Gastroesophageal sphincter (tissue), 4 donors: ENCODE results near the gene TEDC2. TPM values are rescaled to one million over a fixed set of nuclear protein-coding genes. Genes with fewer than 3 reads are reported as not detected.

ENCODE experiments used
- ATAC-seq: fragments of 150-250 bp; one replicate; pipeline ENCODE4 v1.9.1; 2016; ENCODE audit warnings: mild to moderate bottlenecking, moderate library complexity
- H3K27ac ChIP-seq, 4 donors: fragments of 200-600 bp; sonication (generic) in 3 of 4; 1 replicate in 3 of 4; 2 replicates in 1 of 4; pipeline ENCODE4 v1.5.1; 2016 to 2019
- H3K27me3 ChIP-seq: fragments of 200-600 bp; sonication (generic); one replicate; pipeline ENCODE4 v1.5.1; 2019
- H3K36me3 ChIP-seq, 2 donors: fragments of 200-600 bp; sonication (generic); one replicate each; pipeline ENCODE4 v1.5.1; 2019; ENCODE audit warnings: control low read depth in 1 of 2
- H3K4me1 ChIP-seq, 3 donors: fragments of 200-600 bp; sonication (generic); 1 replicate in 2 of 3; 2 replicates in 1 of 3; pipeline ENCODE4 v1.5.1; 2016 to 2019; ENCODE audit warnings: control low read depth in 2 of 3
- H3K4me3 ChIP-seq, 2 donors: fragments of 200-600 bp; sonication (generic); one replicate each; pipeline ENCODE4 v1.5.1; 2019; ENCODE audit warnings: mild to moderate bottlenecking in 1 of 2, moderate library complexity in 1 of 2
- H3K9me3 ChIP-seq, 3 donors: fragments of 200-600 bp; sonication (generic); one replicate each; pipeline ENCODE4 v1.5.1; 2017 to 2019; ENCODE audit warnings: control low read depth in 2 of 3
- EP300 ChIP-seq: sonication (generic); formaldehyde crosslinking; IDR thresholded peaks from one replicate; pipeline ENCODE4 v1.6.1; 2017; ENCODE audit warnings: antibody characterized with exemption, mild to moderate bottlenecking
- POLR2A ChIP-seq, 2 donors: fragments of 450-650 bp; IDR thresholded peaks; one replicate each; pipeline ENCODE4 v1.6.1; 2017; ENCODE audit warnings: antibody characterized with exemption in 2 of 2, mild to moderate bottlenecking in 2 of 2, moderate library complexity in 1 of 2
- POLR2AphosphoS5 ChIP-seq: sonication (generic); formaldehyde crosslinking; IDR thresholded peaks from one replicate; pipeline ENCODE4 v1.6.1; 2017; ENCODE audit warnings: antibody characterized with exemption
- WGBS, 2 donors: methylation state at CpG; one replicate each; pipeline ENCODE4 v1.1.5; 2018; ENCODE audit warnings: low coverage in 1 of 2; 5-methylcytosine and 5-hydroxymethylcytosine counted together
- total RNA-seq, 4 donors: library from RNA; depleted of rRNA; stranded (reverse); fragments of >200 nt; gene quantifications; one replicate each; pipeline ENCODE4 v1.1.0, GENCODE V29; 2016
- TF ChIP-seq, protein P1 (sequence below), 4 experiments: fragments of 200-600 bp in 2 of 4; fragments of 450-650 bp in 2 of 4; sonication (generic) in 1 of 4; IDR thresholded peaks; one replicate each; pipeline ENCODE4 v1.5.1; 2017 to 2019; ENCODE audit warnings: antibody characterized with exemption in 4 of 4, mild to moderate bottlenecking in 2 of 4, moderate library complexity in 2 of 4

The TEDC2 gene
- total RNA-seq, 4 donors from 2014 or later, result 1.0 to 2.5 TPM; not detected in 2

DNA sequence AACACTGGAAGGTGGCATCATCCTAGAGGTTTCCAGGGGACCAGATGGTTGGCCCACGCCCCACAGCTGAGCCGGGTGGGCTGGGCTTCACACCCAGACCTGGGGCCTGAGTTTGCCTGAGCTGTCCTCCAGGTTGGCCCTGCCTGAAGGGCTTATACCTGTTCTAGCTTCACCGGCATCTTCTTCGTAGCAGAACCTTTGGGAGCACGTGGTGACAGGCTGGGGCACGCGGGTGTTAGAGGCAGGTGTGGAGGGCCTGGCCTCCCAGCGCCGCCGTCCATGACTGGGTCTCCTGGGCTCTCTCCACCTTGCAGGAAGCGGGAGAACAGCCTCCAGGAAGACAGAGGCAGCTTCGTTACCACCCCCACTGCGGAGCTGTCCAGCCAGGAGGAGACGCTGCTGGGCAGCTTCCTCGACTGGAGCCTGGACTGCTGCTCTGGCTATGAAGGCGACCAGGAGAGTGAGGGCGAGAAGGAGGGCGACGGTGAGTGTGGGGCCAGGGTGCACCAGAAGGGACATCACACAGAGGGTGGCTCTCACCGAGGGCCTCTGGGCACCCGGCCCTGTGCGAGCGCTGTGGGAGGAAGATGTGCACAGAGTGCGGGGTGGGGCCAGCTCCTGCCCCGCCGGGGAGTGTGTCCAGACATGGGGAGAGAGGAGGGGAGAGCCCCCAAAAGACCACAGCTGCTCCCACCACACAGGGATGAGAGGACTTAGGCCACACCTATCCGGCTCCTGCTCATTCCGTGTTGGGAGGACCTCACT lies 4.6 kb upstream of the TEDC2 start:
- Histone ChIP-seq H3K27ac (no peak overlapping the region), H3K27me3 (no peaks in the 10 kb centered on the region), H3K36me3 (peaks cover 0 to 43% of the 10 kb centered on the region in 2 donors), H3K4me1 (peaks cover 0 to 14% (median 7%) of the 10 kb centered on the region in 3 donors), H3K9me3 (no peaks in the 10 kb centered on the region), H3K4me3 (no peak overlapping the region)
- WGBS, 2 donors, result 100% methylated on average over 7 of the region's 28 CpGs; no CpG with 5 or more reads in 1 of the 2 donors
- no peak for ATAC-seq
- TF ChIP-seq EP300 (no peak), POLR2A (IDR thresholded peaks at IDR 0.05) (no peak), POLR2AphosphoS5 (no peak)
- TF ChIP-seq, protein P1, sequence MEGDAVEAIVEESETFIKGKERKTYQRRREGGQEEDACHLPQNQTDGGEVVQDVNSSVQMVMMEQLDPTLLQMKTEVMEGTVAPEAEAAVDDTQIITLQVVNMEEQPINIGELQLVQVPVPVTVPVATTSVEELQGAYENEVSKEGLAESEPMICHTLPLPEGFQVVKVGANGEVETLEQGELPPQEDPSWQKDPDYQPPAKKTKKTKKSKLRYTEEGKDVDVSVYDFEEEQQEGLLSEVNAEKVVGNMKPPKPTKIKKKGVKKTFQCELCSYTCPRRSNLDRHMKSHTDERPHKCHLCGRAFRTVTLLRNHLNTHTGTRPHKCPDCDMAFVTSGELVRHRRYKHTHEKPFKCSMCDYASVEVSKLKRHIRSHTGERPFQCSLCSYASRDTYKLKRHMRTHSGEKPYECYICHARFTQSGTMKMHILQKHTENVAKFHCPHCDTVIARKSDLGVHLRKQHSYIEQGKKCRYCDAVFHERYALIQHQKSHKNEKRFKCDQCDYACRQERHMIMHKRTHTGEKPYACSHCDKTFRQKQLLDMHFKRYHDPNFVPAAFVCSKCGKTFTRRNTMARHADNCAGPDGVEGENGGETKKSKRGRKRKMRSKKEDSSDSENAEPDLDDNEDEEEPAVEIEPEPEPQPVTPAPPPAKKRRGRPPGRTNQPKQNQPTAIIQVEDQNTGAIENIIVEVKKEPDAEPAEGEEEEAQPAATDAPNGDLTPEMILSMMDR (IDR thresholded peaks at IDR 0.05), result no peak

- Histone ChIP-seq H3K27me3 (no peaks in the 10 kb centered on the region), H3K9me3 (no peaks in the 10 kb centered on the region), H3K4me3 (no peak overlapping the region), H3K36me3 (peaks cover 0 to 38% of the 10 kb centered on the region in 2 donors), H3K4me1 (peaks cover 0 to 18% (median 9%) of the 10 kb centered on the region in 3 donors), H3K27ac (no peak overlapping the region)
- 84 to 94% methylated on average over 4 to 5 of the region's 21 CpGs for WGBS, 2 donors
- TF ChIP-seq POLR2A (IDR thresholded peaks at IDR 0.05) (no peak), POLR2AphosphoS5 (no peak), EP300 (no peak)
- TF ChIP-seq, protein P1 (IDR thresholded peaks at IDR 0.05), result no peak
- ATAC-seq, result no peak
Measured at GRCh38 chr16:2456551-2457153, 3.3 kb upstream of the TEDC2 start.

- no peaks in the 10 kb centered on the region for H3K9me3 ChIP-seq
- 43 to 62% methylated on average over 4 to 7 of the region's 13 CpGs for WGBS, 2 donors
Measured at GRCh38 chr16:2457267-2457666, 2.6 kb upstream of the TEDC2 start.

GRCh38 chr16:2457946-2458345 lies 2.0 kb upstream of the TEDC2 start:
- Histone ChIP-seq H3K4me1 (peaks cover 0 to 18% (median 9%) of the 10 kb centered on the region in 3 donors), H3K4me3 (no peak overlapping the region), H3K27ac (no peak overlapping the region), H3K27me3 (no peaks in the 10 kb centered on the region), H3K9me3 (no peaks in the 10 kb centered on the region), H3K36me3 (peaks cover 0 to 32% of the 10 kb centered on the region in 2 donors)
- no peak for ATAC-seq
- WGBS, 2 donors, result 69 to 85% methylated on average over 2 to 5 of the region's 7 CpGs
- TF ChIP-seq, protein P1 (IDR thresholded peaks at IDR 0.05), result no peak
- TF ChIP-seq POLR2AphosphoS5 (no peak), POLR2A (IDR thresholded peaks at IDR 0.05) (no peak), EP300 (no peak)

More at GRCh38 chr16:2457267-2457666, 2.6 kb upstream of the TEDC2 start:
- Histone ChIP-seq H3K27me3 (no peaks in the 10 kb centered on the region), H3K4me1 (peaks cover 0 to 18% (median 9%) of the 10 kb centered on the region in 3 donors), H3K27ac (no peak overlapping the region), H3K36me3 (peaks cover 0 to 32% of the 10 kb centered on the region in 2 donors), H3K4me3 (no peak overlapping the region)
- no peak for ATAC-seq
- TF ChIP-seq, protein P1 (IDR thresholded peaks at IDR 0.05), result no peak
- no peak for TF ChIP-seq POLR2AphosphoS5
- TF ChIP-seq EP300, result no peak
- TF ChIP-seq POLR2A (IDR thresholded peaks at IDR 0.05), result no peak
